ENCODE measurements around the gene CFAP73. TPM values are rescaled to one million over a fixed set of nuclear protein-coding genes. Genes with fewer than 3 reads are reported as not detected.

Gene CFAP73
- polyA plus RNA-seq, 2 donors, result 0.35 to 0.73 TPM

DNA sequence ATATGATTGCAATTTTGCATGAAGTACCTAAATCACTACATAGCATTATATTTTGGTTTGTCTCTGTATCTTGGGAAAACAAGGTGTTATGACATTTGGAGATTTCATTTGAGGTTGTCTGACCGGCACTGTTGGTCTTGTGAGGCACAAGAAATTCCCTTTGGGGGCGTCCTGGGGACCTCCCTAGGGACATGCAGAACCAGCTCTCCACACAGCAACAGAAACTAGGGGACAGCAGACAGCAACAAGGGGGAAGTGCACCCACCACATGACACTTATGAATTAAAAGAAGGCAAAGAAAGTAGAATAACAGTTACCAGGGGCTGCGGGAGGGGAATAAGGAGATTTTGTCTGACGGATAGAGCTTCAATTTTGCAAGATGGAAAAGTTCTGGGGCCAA lies 21.4 kb downstream of the CFAP73 start:
- Histone ChIP-seq H3K27me3 (ENCODE audit: control insufficient read depth in 1 of 2, insufficient read depth in 2 of 2, low read length in 2 of 2) (no peaks in the 10 kb centered on the region), H3K4me3 (ENCODE audit: low read depth in 1 of 2, low read length in 2 of 2) (no peak overlapping the region), H3K9me3 (ENCODE audit: control insufficient read depth in 2 of 2, insufficient read depth in 1 of 2, low read depth in 1 of 2, low read length in 1 of 2) (no peaks in the 10 kb centered on the region), H3K4me1 (ENCODE audit: control insufficient read depth in 2 of 2, insufficient read depth in 2 of 2, low read length in 1 of 2) (peaks cover 0 to 3% of the 10 kb centered on the region in 2 donors), H3K27ac (ENCODE audit: low read depth in 2 of 2, low read length in 1 of 2) (no peak overlapping the region), H3K36me3 (ENCODE audit: control insufficient read depth in 2 of 2, insufficient read depth in 2 of 2, low read length in 1 of 2) (peaks cover 20 to 44% of the 10 kb centered on the region in 2 donors)
- 92 to 93% methylated on average over 4 of the region's 4 CpGs for WGBS, 2 donors

DNA sequence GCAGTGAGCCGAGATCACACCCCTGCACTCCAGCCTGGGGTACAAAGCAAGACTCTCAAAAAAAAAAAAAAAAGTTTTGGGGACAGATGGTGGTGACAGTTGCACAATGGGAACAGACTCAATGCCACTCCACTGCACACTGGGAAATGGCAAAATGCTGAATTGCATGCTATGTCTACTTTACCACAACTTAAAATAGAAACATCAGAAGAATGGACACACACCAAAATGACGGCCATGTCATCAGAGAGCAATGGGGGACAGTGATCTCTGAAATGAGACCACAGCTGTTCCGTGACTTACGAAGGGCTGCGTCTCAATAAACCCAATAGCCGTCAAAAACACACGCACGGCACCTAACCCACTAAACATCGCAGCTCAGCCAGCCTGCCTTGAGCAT lies 22.0 kb downstream of the CFAP73 start:
- 96 to 98% methylated on average over 9 of the region's 9 CpGs for WGBS, 2 donors
- Histone ChIP-seq H3K4me3 (ENCODE audit: low read depth in 1 of 2, low read length in 2 of 2) (no peak overlapping the region), H3K9me3 (ENCODE audit: control insufficient read depth in 2 of 2, insufficient read depth in 1 of 2, low read depth in 1 of 2, low read length in 1 of 2) (no peaks in the 10 kb centered on the region), H3K27ac (ENCODE audit: low read depth in 2 of 2, low read length in 1 of 2) (no peak overlapping the region), H3K36me3 (ENCODE audit: control insufficient read depth in 2 of 2, insufficient read depth in 2 of 2, low read length in 1 of 2) (peaks cover 20 to 39% of the 10 kb centered on the region in 2 donors), H3K27me3 (ENCODE audit: control insufficient read depth in 1 of 2, insufficient read depth in 2 of 2, low read length in 2 of 2) (no peaks in the 10 kb centered on the region), H3K4me1 (ENCODE audit: control insufficient read depth in 2 of 2, insufficient read depth in 2 of 2, low read length in 1 of 2) (peaks cover 0 to 3% of the 10 kb centered on the region in 2 donors)

GRCh38 chr12:113172185-113172584 lies 22.7 kb downstream of the CFAP73 start:
- peaks cover 0 to 3% of the 10 kb centered on the region in 2 donors for H3K4me1 ChIP-seq (ENCODE audit: control insufficient read depth in 2 of 2, insufficient read depth in 2 of 2, low read length in 1 of 2)
- WGBS, 2 donors, result 95 to 96% methylated on average over 20 of the region's 20 CpGs
- no peaks in the 10 kb centered on the region for H3K27me3 ChIP-seq (ENCODE audit: control insufficient read depth in 1 of 2, insufficient read depth in 2 of 2, low read length in 2 of 2)
- H3K4me3 ChIP-seq (ENCODE audit: low read depth in 1 of 2, low read length in 2 of 2), result no peak overlapping the region
- peaks cover 0 to 3% of the 10 kb centered on the region in 2 donors for H3K9me3 ChIP-seq (ENCODE audit: control insufficient read depth in 2 of 2, insufficient read depth in 1 of 2, low read depth in 1 of 2, low read length in 1 of 2)
- H3K27ac ChIP-seq (ENCODE audit: low read depth in 2 of 2, low read length in 1 of 2), result no peak overlapping the region
- H3K36me3 ChIP-seq (ENCODE audit: control insufficient read depth in 2 of 2, insufficient read depth in 2 of 2, low read length in 1 of 2), result peaks cover 26 to 46% of the 10 kb centered on the region in 2 donors

DNA sequence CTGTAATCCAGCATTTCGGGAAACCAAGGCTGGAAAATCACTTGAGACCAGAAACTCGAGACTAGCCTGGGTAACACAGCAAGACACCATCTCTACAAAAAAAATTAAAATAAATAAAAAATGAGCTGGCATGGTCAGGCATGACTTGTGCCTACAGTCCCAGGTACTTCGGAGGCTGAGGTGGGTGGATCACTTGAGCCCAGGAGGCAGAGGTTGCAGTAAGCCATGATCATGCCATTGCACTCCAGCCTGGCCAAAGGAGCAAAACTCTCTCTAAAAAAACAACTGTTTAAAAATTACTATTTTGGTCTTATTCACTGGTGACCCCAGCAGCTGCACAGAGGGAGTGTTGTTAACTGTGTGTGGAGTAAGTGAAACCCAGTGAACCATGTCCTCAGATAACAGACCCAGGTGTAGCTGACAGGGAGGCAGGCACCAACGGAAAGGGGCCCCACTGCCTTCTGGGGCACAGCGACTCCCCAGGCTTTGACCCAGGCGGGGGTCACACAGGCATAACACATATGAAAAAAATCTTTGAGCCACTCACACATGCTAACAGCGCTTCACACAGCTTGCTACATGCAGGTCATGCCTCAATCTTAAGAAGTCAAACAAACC lies 23.7 kb downstream of the CFAP73 start:
- WGBS, 2 donors, result 88 to 93% methylated on average over 7 of the region's 7 CpGs
- H3K9me3 ChIP-seq (ENCODE audit: control insufficient read depth in 2 of 2, insufficient read depth in 1 of 2, low read depth in 1 of 2, low read length in 1 of 2), result peaks cover 0 to 6% of the 10 kb centered on the region in 2 donors
- peaks cover 33 to 44% of the 10 kb centered on the region in 2 donors for H3K36me3 ChIP-seq (ENCODE audit: control insufficient read depth in 2 of 2, insufficient read depth in 2 of 2, low read length in 1 of 2)
- H3K27ac ChIP-seq (ENCODE audit: low read depth in 2 of 2, low read length in 1 of 2), result no peak overlapping the region
- no peak overlapping the region for H3K4me3 ChIP-seq (ENCODE audit: low read depth in 1 of 2, low read length in 2 of 2)
- H3K27me3 ChIP-seq (ENCODE audit: control insufficient read depth in 1 of 2, insufficient read depth in 2 of 2, low read length in 2 of 2), result no peaks in the 10 kb centered on the region
- H3K4me1 ChIP-seq (ENCODE audit: control insufficient read depth in 2 of 2, insufficient read depth in 2 of 2, low read length in 1 of 2), result peaks cover 0 to 3% of the 10 kb centered on the region in 2 donors

DNA sequence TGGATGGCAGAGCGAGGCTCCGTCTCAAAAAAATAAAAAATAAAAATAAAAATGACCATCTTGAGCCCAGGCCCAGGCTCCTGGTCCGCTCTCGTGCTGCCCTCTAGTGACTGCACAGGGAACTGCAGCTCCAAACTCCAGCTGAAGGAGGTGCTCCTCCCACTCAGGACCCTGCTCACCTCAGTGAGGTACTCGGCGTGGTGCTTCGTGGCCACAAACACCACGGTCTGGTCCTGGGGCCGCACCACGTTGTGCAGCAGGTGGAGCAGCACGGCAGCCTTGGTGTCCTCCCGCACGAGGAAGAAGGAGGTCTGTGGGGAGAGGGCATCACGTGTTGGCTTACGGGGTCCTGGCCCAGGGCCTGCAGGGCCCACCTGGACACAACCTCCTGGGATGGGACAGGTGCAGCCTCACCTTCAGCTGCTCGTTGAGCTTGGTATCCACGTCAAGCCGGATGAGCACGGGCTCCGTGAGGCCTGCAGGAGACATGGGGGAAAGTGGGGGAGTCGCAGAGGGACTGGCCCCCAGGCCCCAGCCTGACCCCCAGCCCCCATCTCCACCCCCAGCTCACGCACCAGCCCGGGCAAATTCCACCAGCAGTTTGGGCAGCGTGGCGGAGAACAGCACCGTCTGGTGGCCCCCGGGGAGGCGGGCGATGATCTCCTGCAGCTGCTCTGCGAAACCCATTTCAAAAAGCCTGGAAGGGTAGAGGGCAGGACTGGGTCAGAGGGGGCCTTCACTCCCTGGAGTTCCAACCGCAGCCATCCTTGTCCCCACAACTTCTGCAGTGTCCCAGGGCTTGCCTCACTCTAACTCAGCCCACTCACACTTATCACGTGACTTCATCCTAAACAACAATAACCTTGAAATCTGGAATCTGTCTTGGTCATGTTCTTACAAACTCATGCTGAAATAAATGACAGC lies 25.2 kb downstream of the CFAP73 start:
- Histone ChIP-seq H3K36me3 (ENCODE audit: control insufficient read depth in 2 of 2, insufficient read depth in 2 of 2, low read length in 1 of 2) (peaks cover 38 to 47% of the 10 kb centered on the region in 2 donors), H3K9me3 (ENCODE audit: control insufficient read depth in 2 of 2, insufficient read depth in 1 of 2, low read depth in 1 of 2, low read length in 1 of 2) (peaks cover 0 to 6% of the 10 kb centered on the region in 2 donors)

GRCh38 chr12:113179023-113179422 lies 29.5 kb downstream of the CFAP73 start:
- Histone ChIP-seq H3K4me1 (ENCODE audit: control insufficient read depth in 2 of 2, insufficient read depth in 2 of 2, low read length in 1 of 2) (peaks cover 0 to 6% of the 10 kb centered on the region in 2 donors), H3K27me3 (ENCODE audit: control insufficient read depth in 1 of 2, insufficient read depth in 2 of 2, low read length in 2 of 2) (no peaks in the 10 kb centered on the region), H3K4me3 (ENCODE audit: low read depth in 1 of 2, low read length in 2 of 2) (no peak overlapping the region), H3K9me3 (ENCODE audit: control insufficient read depth in 2 of 2, insufficient read depth in 1 of 2, low read depth in 1 of 2, low read length in 1 of 2) (peaks cover 0 to 6% of the 10 kb centered on the region in 2 donors), H3K36me3 (ENCODE audit: control insufficient read depth in 2 of 2, insufficient read depth in 2 of 2, low read length in 1 of 2) (peaks cover 23 to 47% of the 10 kb centered on the region in 2 donors), H3K27ac (ENCODE audit: low read depth in 2 of 2, low read length in 1 of 2) (no peak overlapping the region)
- WGBS, 2 donors, result 93 to 94% methylated on average over 14 of the region's 14 CpGs

More for the DNA sequence above, 25.2 kb downstream of the CFAP73 start:
- no peak overlapping the region for H3K4me3 ChIP-seq (ENCODE audit: low read depth in 1 of 2, low read length in 2 of 2)
- no peak overlapping the region for H3K27ac ChIP-seq (ENCODE audit: low read depth in 2 of 2, low read length in 1 of 2)
- 56 to 60% methylated on average over 32 of the region's 32 CpGs for WGBS, 2 donors
- H3K27me3 ChIP-seq (ENCODE audit: control insufficient read depth in 1 of 2, insufficient read depth in 2 of 2, low read length in 2 of 2), result no peaks in the 10 kb centered on the region
- peaks cover 0 to 3% of the 10 kb centered on the region in 2 donors for H3K4me1 ChIP-seq (ENCODE audit: control insufficient read depth in 2 of 2, insufficient read depth in 2 of 2, low read length in 1 of 2)

- peaks cover 23 to 43% of the 10 kb centered on the region in 2 donors for H3K36me3 ChIP-seq (ENCODE audit: control insufficient read depth in 2 of 2, insufficient read depth in 2 of 2, low read length in 1 of 2)
- H3K4me1 ChIP-seq (ENCODE audit: control insufficient read depth in 2 of 2, insufficient read depth in 2 of 2, low read length in 1 of 2), result peaks cover 0 to 5% of the 10 kb centered on the region in 2 donors
- WGBS, 2 donors, result 71 to 76% methylated on average over 4 of the region's 4 CpGs
- H3K4me3 ChIP-seq (ENCODE audit: low read depth in 1 of 2, low read length in 2 of 2), result no peak overlapping the region
- H3K27ac ChIP-seq (ENCODE audit: low read depth in 2 of 2, low read length in 1 of 2), result no peak overlapping the region
- peaks cover 0 to 6% of the 10 kb centered on the region in 2 donors for H3K9me3 ChIP-seq (ENCODE audit: control insufficient read depth in 2 of 2, insufficient read depth in 1 of 2, low read depth in 1 of 2, low read length in 1 of 2)
- H3K27me3 ChIP-seq (ENCODE audit: control insufficient read depth in 1 of 2, insufficient read depth in 2 of 2, low read length in 2 of 2), result no peaks in the 10 kb centered on the region
Observed at GRCh38 chr12:113180333-113180732, 30.8 kb downstream of the CFAP73 start.

DNA sequence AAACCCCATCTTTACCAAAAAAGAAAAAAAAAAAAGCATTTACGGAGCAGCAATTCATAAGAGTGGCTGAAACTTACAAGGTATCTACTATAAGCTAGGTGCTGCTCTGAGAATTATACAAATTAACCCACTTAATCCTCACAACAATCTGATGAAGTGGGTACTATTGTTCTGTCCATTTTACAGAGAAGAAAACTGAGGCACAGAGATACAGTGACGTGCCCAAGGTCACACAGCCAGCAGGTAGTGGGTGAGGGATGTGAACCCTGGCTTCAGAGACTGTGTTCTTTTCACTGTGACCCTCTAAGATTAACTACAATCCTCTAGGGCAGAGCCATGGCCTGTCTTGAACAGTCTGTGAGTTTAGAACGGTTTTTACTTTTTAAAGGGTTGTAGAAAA lies 32.5 kb downstream of the CFAP73 start:
- WGBS, 2 donors, result 86% methylated on average over 3 of the region's 3 CpGs
- Histone ChIP-seq H3K4me1 (ENCODE audit: control insufficient read depth in 2 of 2, insufficient read depth in 2 of 2, low read length in 1 of 2) (peaks cover 0 to 11% of the 10 kb centered on the region in 2 donors), H3K36me3 (ENCODE audit: control insufficient read depth in 2 of 2, insufficient read depth in 2 of 2, low read length in 1 of 2) (peaks cover 19 to 37% of the 10 kb centered on the region in 2 donors), H3K27me3 (ENCODE audit: control insufficient read depth in 1 of 2, insufficient read depth in 2 of 2, low read length in 2 of 2) (no peaks in the 10 kb centered on the region), H3K9me3 (ENCODE audit: control insufficient read depth in 2 of 2, insufficient read depth in 1 of 2, low read depth in 1 of 2, low read length in 1 of 2) (peaks cover 0 to 5% of the 10 kb centered on the region in 2 donors), H3K4me3 (ENCODE audit: low read depth in 1 of 2, low read length in 2 of 2) (no peak overlapping the region), H3K27ac (ENCODE audit: low read depth in 2 of 2, low read length in 1 of 2) (no peak overlapping the region)

GRCh38 chr12:113183030-113183589 lies 33.6 kb downstream of the CFAP73 start:
- no peak overlapping the region for H3K4me3 ChIP-seq (ENCODE audit: low read depth in 1 of 2, low read length in 2 of 2)
- peaks cover 0 to 11% of the 10 kb centered on the region in 2 donors for H3K4me1 ChIP-seq (ENCODE audit: control insufficient read depth in 2 of 2, insufficient read depth in 2 of 2, low read length in 1 of 2)
- H3K27me3 ChIP-seq (ENCODE audit: control insufficient read depth in 1 of 2, insufficient read depth in 2 of 2, low read length in 2 of 2), result no peaks in the 10 kb centered on the region
- H3K36me3 ChIP-seq (ENCODE audit: control insufficient read depth in 2 of 2, insufficient read depth in 2 of 2, low read length in 1 of 2), result peaks cover 10 to 29% of the 10 kb centered on the region in 2 donors
- H3K9me3 ChIP-seq (ENCODE audit: control insufficient read depth in 2 of 2, insufficient read depth in 1 of 2, low read depth in 1 of 2, low read length in 1 of 2), result no peaks in the 10 kb centered on the region
- 95 to 96% methylated on average over 11 of the region's 11 CpGs for WGBS, 2 donors
- H3K27ac ChIP-seq (ENCODE audit: low read depth in 2 of 2, low read length in 1 of 2), result no peak overlapping the region

Data from esophagus (tissue), 2 donors.